PFSK-1 (cell line): ENCODE results near the gene MAP1S.

Source experiments
- POLR2AphosphoS5 ChIP-seq: IDR thresholded peaks from 2 replicates; pipeline ENCODE4 v1.6.1; 2012; ENCODE audit warnings: low read depth, mild to moderate bottlenecking, control low read depth, low read length, moderate library complexity
- SIN3A ChIP-seq: IDR thresholded peaks from 2 replicates; pipeline ENCODE4 v1.6.1; 2012; ENCODE audit warnings: mild to moderate bottlenecking, low read length, moderate library complexity, borderline replicate concordance; ENCODE audit not compliant: insufficient read depth

DNA sequence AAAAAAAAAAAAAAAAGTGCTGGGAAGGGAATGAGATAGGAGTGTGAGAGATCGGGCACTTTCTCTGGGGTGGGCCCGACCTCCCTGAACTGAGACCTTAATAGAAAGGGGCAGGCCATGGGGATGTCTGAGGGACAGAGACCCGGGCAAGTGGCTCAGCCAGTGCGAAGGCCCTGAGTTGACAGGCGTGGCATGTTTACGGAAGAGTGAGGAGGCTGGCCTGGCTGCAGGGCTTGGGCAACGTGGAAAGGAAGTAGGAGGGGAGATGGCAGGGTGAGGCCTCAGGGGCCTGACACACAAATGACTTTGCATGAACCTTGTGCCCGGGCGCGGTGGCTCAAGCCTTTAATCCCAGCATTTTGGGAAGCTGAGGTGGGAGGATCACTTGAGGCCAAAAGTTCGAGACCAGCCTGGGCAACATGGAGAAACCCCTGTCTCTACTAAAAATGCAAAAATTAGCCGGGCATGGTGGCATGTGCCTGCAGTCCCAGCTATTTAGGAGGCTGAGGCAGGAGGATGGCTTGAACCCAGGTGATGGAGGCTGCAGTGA, 45.9 kb downstream of the MAP1S start:
- TF ChIP-seq POLR2AphosphoS5 (no peak), SIN3A (peak; percentile 91; the same call in 1 of the 2 replicates)
